Fibroblast of the aortic adventitia (primary cell): Measurements from ENCODE around the gene NUMA1. TPM values are rescaled to one million over a fixed set of nuclear protein-coding genes. Genes with fewer than 3 reads are reported as not detected.

Experiments
- DNase-seq: peaks from one replicate; pipeline ENCODE4 v3.0.0-alpha.2; 2010; ENCODE audit warnings: low read depth
- H3K4me3 ChIP-seq: 2 replicates; pipeline ENCODE4 v1.5.1; 2011; ENCODE audit warnings: low read depth, mild to moderate bottlenecking, control low read depth, low read length, moderate library complexity
- CTCF ChIP-seq: IDR thresholded peaks from 2 replicates; pipeline ENCODE4 v1.5.1; 2011; ENCODE audit warnings: mild to moderate bottlenecking, low read length, control low read depth, inconsistent platforms; ENCODE audit not compliant: insufficient read depth
- total RNA-seq: library from RNA; depleted of rRNA; stranded (reverse); fragments of >200 nt; gene quantifications from 2 replicates; pipeline ENCODE4 v1.2.3, GENCODE V29; 2012; ENCODE audit warnings: low replicate concordance

NUMA1 gene
- total RNA-seq, 1 donor: 134 TPM

GRCh38 chr11:72007089-72007476, 73.3 kb downstream of the NUMA1 start:
- no peak for TF ChIP-seq CTCF
- no peak for DNase-seq
- H3K4me3 ChIP-seq: no peak overlapping the region

GRCh38 chr11:72006309-72007088, 73.8 kb downstream of the NUMA1 start:
- H3K4me3 ChIP-seq: no peak overlapping the region
- no peak for TF ChIP-seq CTCF
- no peak for DNase-seq

GRCh38 chr11:72005347-72006260, 74.7 kb downstream of the NUMA1 start:
- no peak for TF ChIP-seq CTCF
- H3K4me3 ChIP-seq: no peak overlapping the region
- no peak for DNase-seq

- H3K4me3 ChIP-seq: no peak overlapping the region
- TF ChIP-seq CTCF: no peak
Observed at GRCh38 chr11:72004515-72005346, 75.6 kb downstream of the NUMA1 start.

GRCh38 chr11:72003776-72004171, 76.6 kb downstream of the NUMA1 start:
- H3K4me3 ChIP-seq: no peak overlapping the region
- DNase-seq: no peak
- no peak for TF ChIP-seq CTCF

More at GRCh38 chr11:72004515-72005346, 75.6 kb downstream of the NUMA1 start:
- no peak for DNase-seq
